Neural cell (in vitro differentiated cells): Measurements from ENCODE around the gene HSPA1A. TPM values are rescaled to one million over a fixed set of nuclear protein-coding genes. Genes with fewer than 3 reads are reported as not detected.
A peak's percentile ranks its signal among the peaks of the same experiment; 100 is the strongest.

ENCODE experiments used
- H2AFZ ChIP-seq: fragments of 200-600, 300-800 bp; sonication (generic), shearing (Covaris generic); 2 replicates; pipeline ENCODE4 v1.6.0; 2014; ENCODE audit warnings: low read depth, mild to moderate bottlenecking, antibody characterized with exemption, low read length, moderate library complexity
- H3F3A ChIP-seq: fragments of 200-600 bp; shearing (Covaris generic); 2 replicates; pipeline ENCODE4 v1.6.1; 2016; ENCODE audit warnings: mild to moderate bottlenecking, moderate library complexity, mixed read lengths, antibody characterized with exemption, low read length; ENCODE audit not compliant: insufficient read depth, poor library complexity, severe bottlenecking
- H3K27ac ChIP-seq: fragments of 200-600, 300-800 bp; sonication (generic), shearing (Covaris generic); 2 replicates; pipeline ENCODE4 v1.5.1; 2014; ENCODE audit warnings: mild to moderate bottlenecking, low read length, moderate library complexity
- H3K27me3 ChIP-seq: fragments of 300-800, 200-600 bp; sonication (generic), shearing (Covaris generic); 2 replicates; pipeline ENCODE4 v1.6.0; 2014; ENCODE audit warnings: mild to moderate bottlenecking, low read depth, low read length, moderate library complexity; ENCODE audit not compliant: insufficient read depth
- H3K36me3 ChIP-seq: fragments of 300-800, 200-600 bp; sonication (generic), shearing (Covaris generic); 2 replicates; pipeline ENCODE4 v1.5.1; 2014; ENCODE audit warnings: mild to moderate bottlenecking, antibody characterized with exemption, low read length, moderate library complexity; ENCODE audit not compliant: insufficient read depth
- H3K4me2 ChIP-seq: fragments of 300-800, 200-600 bp; sonication (generic), shearing (Covaris generic); 2 replicates; pipeline ENCODE4 v1.6.0; 2014; ENCODE audit warnings: mild to moderate bottlenecking, low read length
- H3K4me3 ChIP-seq: fragments of 300-800, 200-600 bp; sonication (generic), shearing (Covaris generic); 2 replicates; pipeline ENCODE4 v1.5.1; 2014; ENCODE audit warnings: mild to moderate bottlenecking, low read length, moderate library complexity
- H3K79me2 ChIP-seq: fragments of 200-600 bp; shearing (Covaris generic); replicated peaks from 2 replicates; pipeline ENCODE4 v1.6.0; 2014; ENCODE audit warnings: mild to moderate bottlenecking, low read length, moderate library complexity; ENCODE audit not compliant: insufficient read depth
- H3K9ac ChIP-seq: fragments of 300-800, 200-600 bp; sonication (generic), shearing (Covaris generic); 2 replicates; pipeline ENCODE4 v1.6.1; 2016; ENCODE audit warnings: mild to moderate bottlenecking, low read length, mixed read lengths
- H3K9me2 ChIP-seq: fragments of 200-600 bp; shearing (Covaris generic); 2 replicates; pipeline ENCODE4 v1.6.1; 2016; ENCODE audit warnings: mild to moderate bottlenecking, low read length, mixed read lengths; ENCODE audit not compliant: insufficient read depth
- H3K9me3 ChIP-seq: fragments of 200-600, 300-800 bp; sonication (generic), shearing (Covaris generic); 2 replicates; pipeline ENCODE4 v1.6.1; 2016; ENCODE audit warnings: mild to moderate bottlenecking, mixed run types, low read length, moderate library complexity, mixed read lengths
- H4K20me1 ChIP-seq: fragments of 200-600 bp; shearing (Covaris generic); 2 replicates; pipeline ENCODE4 v1.6.1; 2016; ENCODE audit warnings: mild to moderate bottlenecking, mixed run types; ENCODE audit not compliant: insufficient read depth
- CTCF ChIP-seq: fragments of 450-650 bp; IDR thresholded peaks from 2 replicates; pipeline ENCODE4 v1.5.1; 2014; ENCODE audit warnings: antibody characterized with exemption, mild to moderate bottlenecking, moderate library complexity; ENCODE audit not compliant: poor library complexity, severe bottlenecking
- EP300 ChIP-seq: fragments of 450-650 bp; conservative IDR thresholded peaks from 2 replicates; pipeline ENCODE4 v1.6.1; 2014; ENCODE audit warnings: antibody characterized with exemption, mild to moderate bottlenecking, moderate library complexity; ENCODE audit not compliant: poor library complexity, severe bottlenecking
- EZH2 ChIP-seq: fragments of 200-600, 300-800 bp; shearing (Covaris generic), sonication (generic); IDR thresholded peaks from 2 replicates; pipeline ENCODE4 v1.6.1; 2014; ENCODE audit warnings: antibody characterized with exemption, low read length, borderline replicate concordance, mild to moderate bottlenecking; ENCODE audit not compliant: insufficient read depth, poor library complexity, severe bottlenecking
- MXI1 ChIP-seq: fragments of 450-650 bp; conservative IDR thresholded peaks from 2 replicates; pipeline ENCODE4 v1.6.1; 2014; ENCODE audit warnings: antibody characterized with exemption, mild to moderate bottlenecking; ENCODE audit not compliant: poor library complexity, severe bottlenecking
- POLR2AphosphoS5 ChIP-seq: IDR thresholded peaks from 2 replicates; pipeline ENCODE4 v1.6.1; 2012
- RAD21 ChIP-seq: fragments of 450-650 bp; conservative IDR thresholded peaks from 2 replicates; pipeline ENCODE4 v1.6.1; 2014; ENCODE audit warnings: antibody characterized with exemption, mild to moderate bottlenecking, moderate library complexity
- REST ChIP-seq: IDR thresholded peaks from 2 replicates; pipeline ENCODE4 v1.6.1; 2012; ENCODE audit warnings: borderline replicate concordance
- SMC3 ChIP-seq: fragments of 450-650 bp; conservative IDR thresholded peaks from 2 replicates; pipeline ENCODE4 v1.6.1; 2014; ENCODE audit warnings: antibody characterized with exemption, mild to moderate bottlenecking, moderate library complexity; ENCODE audit not compliant: poor library complexity
- TAF1 ChIP-seq: IDR thresholded peaks from 2 replicates; pipeline ENCODE4 v1.6.1; 2012; ENCODE audit warnings: low read depth
- polyA plus RNA-seq: library from polyadenylated mRNA; depleted of rRNA; stranded (reverse); fragments of >200 nt; gene quantifications from 2 replicates; pipeline ENCODE4 v1.2.3, GENCODE V29; 2014

The HSPA1A gene
- polyA plus RNA-seq, 1 donor from 2014 or later = 50.9 TPM

GRCh38 chr6:31836047-31836473 lies 20.7 kb downstream of the HSPA1A start:
- H4K20me1 ChIP-seq = no peaks in the 10 kb centered on the region
- TF ChIP-seq TAF1 = no peak
- TF ChIP-seq SMC3 = no peak
- TF ChIP-seq POLR2AphosphoS5 = no peak
- peak overlapping the region; percentile 98 for H3K4me3 ChIP-seq
- H3K9me2 ChIP-seq = no peaks in the 10 kb centered on the region
- H3K9ac ChIP-seq = peak overlapping the region; percentile 98
- no peaks in the 10 kb centered on the region for H3K27me3 ChIP-seq
- peaks cover 4% of the 10 kb centered on the region for H3K36me3 ChIP-seq
- peak overlapping the region; percentile 94 for H3K27ac ChIP-seq
- H3K4me2 ChIP-seq = peak overlapping the region; percentile 90
- H3F3A ChIP-seq = no peaks in the 10 kb centered on the region
- peaks cover 39% of the 10 kb centered on the region for H3K79me2 ChIP-seq
- H3K9me3 ChIP-seq = no peaks in the 10 kb centered on the region
- no peak overlapping the region for H2AFZ ChIP-seq

- Histone ChIP-seq H3K9me3 (no peaks in the 10 kb centered on the region), H2AFZ (no peak overlapping the region), H3K79me2 (peaks cover 33% of the 10 kb centered on the region), H3K36me3 (peaks cover 4% of the 10 kb centered on the region), H4K20me1 (no peaks in the 10 kb centered on the region), H3K9ac (peak overlapping the region; percentile 98), H3K4me3 (peak overlapping the region; percentile 98), H3K27me3 (no peaks in the 10 kb centered on the region), H3F3A (no peaks in the 10 kb centered on the region), H3K9me2 (no peaks in the 10 kb centered on the region), H3K27ac (peak overlapping the region; percentile 94), H3K4me2 (peak overlapping the region; percentile 90)
- no peak for TF ChIP-seq POLR2AphosphoS5
- no peak for TF ChIP-seq MXI1
- no peak for TF ChIP-seq EZH2
- TF ChIP-seq SMC3 = no peak
- TF ChIP-seq RAD21 = no peak
- no peak for TF ChIP-seq CTCF
- no peak for TF ChIP-seq EP300
- no peak for TF ChIP-seq TAF1
- no peak for TF ChIP-seq REST
Observed at GRCh38 chr6:31836474-31837368, 21.4 kb downstream of the HSPA1A start.
